GM08714 (cell line): ENCODE data around the gene VSIR.
A peak's percentile ranks its signal among the peaks of the same experiment; 100 is the strongest.

Experiments used
- H3K4me3 ChIP-seq: fragments of 200-500 bp; sonication (Bioruptor generic); 2 replicates; pipeline ENCODE4 v1.5.1; 2014; ENCODE audit warnings: mild to moderate bottlenecking, low read length, inconsistent platforms
- ZNF274 ChIP-seq: IDR thresholded peaks from 2 replicates; pipeline ENCODE4 v1.6.1; 2012; ENCODE audit warnings: mild to moderate bottlenecking, low read depth, low read length

VSIR gene

DNA sequence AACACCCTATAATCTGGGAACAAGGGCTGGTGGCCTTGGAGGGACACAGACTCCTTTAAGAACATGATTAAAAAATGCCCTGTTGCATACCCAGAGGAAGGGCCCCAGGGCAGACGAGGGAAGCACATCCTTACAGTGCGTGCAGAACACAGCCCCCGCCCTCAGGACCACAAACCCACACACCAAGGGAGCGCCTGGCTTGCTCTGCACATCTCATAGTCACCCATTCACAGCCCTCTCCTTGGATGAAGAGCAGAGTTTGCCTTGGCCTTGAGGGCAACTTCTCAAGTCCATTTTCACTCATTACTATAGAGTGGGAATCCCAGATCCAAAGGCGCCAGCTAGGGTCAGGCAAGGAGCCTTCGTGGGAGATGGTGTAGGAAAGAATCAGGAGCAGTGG, 6.3 kb upstream of the VSIR start:
- TF ChIP-seq ZNF274, result no peak
- H3K4me3 ChIP-seq, result no peak overlapping the region

DNA sequence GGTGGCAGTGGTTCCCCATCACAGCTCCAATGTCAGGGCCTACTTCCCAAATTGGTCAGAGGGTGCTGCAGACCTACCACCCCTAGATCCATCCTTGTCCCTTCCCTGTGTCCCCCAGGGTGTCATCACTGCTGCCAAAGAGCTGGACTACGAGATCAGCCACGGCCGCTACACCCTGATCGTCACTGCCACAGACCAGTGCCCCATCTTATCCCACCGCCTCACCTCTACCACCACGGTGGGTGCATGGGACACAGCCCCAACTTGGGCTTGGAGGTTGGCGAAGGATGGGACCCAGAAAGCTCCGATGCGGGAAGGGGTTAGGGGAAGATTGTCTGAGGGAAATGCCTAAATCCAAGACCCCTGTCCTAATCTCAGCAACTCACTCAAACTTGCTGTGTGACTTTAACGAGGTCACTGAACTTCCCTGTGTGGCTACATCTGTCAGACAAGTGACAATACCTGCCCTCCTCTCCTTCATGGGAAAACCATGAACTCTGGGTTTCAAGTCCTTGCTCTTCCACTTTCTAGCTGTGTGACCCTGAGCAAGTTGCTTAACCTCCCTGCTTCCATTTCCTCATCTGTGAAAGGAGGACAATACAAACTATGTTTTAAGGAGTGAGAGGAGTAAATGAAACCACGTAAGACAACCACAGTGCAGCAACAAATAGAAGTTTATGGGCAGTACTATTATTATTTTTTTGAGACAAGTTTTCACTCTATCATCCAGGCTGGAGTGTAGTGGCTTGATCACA, 4.9 kb upstream of the VSIR start:
- no peak overlapping the region for H3K4me3 ChIP-seq

DNA sequence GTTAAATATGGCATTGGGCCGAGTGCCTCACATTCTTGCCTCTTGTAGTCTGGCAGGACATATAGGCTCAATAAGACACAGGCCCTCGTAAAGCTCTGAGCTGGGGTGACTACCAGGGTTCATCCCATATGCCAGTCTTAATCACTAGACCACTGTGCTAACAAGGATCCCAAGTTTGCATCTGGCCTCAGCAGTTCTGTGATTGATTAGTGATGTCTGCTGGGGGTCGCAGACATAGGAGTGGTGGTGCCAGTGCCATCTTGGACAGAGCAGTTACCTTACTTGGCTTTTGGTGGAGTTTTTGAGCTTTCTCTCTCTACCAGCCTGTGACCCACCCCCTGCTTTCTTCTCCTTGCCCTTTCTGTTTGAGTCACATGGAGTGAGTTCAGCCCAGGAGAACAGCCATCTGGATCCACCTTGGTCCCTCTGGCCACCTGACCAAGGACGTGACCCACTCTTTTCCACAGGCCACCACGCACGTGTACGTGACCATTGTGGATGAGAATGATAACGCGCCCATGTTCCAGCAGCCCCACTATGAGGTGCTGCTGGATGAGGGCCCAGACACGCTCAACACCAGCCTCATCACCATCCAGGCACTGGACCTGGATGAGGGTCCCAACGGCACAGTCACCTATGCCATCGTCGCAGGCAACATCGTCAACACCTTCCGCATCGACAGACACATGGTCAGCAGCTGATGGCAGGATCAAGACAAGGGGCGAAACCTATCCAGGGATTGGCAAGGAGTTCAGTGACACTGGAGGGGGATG, 4.1 kb upstream of the VSIR start:
- no peak overlapping the region for H3K4me3 ChIP-seq
- no peak for TF ChIP-seq ZNF274

More for the DNA sequence above, 4.9 kb upstream of the VSIR start:
- TF ChIP-seq ZNF274, result no peak

DNA sequence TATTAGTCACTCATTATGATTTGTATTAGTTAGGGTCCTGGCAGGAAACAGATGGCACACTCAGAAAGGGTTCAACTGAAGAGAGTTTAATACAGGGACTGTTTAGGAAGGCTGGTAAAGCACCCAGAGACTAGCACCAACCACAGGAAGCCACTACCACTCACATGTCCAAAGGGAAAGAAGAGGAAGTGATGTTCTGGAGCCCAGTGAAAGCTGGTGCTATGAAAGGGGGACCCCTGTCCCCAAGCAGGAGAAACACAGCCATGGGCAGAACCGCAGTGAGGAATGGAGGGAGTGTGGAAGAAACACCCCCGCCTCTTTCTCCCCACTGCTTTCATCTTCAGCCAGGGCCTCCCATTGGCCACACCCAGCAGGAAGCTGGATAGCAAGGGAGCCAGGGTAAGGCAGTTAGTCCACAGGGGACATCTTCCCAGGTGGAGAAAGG, 3.2 kb upstream of the VSIR start:
- no peak for TF ChIP-seq ZNF274
- no peak overlapping the region for H3K4me3 ChIP-seq

DNA sequence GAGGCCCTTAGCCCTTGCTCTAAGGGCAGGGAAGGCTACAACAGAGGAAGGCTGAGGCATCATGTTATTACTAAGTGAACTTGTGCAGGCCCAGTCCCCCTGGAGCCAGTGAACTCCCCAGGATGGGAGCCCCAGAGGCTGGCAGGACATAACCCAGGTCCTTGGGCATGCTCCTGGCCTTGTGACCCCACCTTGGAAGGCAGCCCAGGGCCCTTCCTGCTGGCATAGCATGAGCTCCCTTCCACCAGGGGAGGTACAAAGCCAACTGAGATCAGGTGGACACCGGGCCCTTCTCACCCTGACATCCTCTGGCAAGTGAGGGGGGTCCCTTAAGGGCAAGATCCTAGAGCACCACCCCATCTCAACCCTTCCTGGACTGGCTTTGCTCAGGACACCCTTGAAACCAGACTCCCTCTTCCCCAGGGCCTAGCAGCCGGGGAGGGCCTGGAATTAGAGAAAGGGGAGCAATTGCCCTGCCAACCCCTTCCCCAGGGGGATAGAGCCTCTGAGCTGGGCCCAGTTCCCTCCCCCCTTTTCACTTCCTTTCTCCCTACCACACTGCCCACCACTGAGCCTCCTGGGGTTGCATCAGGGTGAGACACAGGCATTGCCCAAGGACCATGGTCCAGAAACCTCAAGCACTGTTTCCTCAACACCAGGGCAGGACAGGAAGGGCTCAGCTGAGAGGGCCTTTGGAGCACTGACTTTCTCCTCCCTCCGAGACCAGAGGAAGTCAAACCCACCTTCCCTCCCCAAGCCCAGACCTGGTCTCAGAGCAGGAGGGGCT, 1.8 kb upstream of the VSIR start:
- no peak for TF ChIP-seq ZNF274
- no peak overlapping the region for H3K4me3 ChIP-seq

DNA sequence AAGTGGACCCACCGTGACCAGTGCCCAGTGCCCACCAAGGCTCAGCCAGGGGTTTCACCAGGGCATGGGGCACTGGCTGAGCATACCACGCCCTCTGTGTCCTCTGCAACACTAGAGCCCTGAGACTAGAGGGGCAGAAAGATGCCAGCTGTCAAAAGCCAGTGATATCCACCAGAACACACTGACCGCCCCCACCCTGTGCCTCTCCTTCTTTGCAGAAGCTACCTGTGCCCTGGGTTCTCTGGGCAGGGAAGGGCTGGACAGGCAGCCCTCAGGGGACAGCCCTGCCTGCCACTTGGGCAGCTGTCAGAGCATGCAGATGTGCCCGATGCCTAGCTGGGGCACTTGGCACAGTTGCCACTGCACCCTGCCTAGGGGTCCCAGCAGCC, 494 bp downstream of the VSIR start:
- H3K4me3 ChIP-seq, result peak overlapping the region; percentile 69; the same call in 1 of the 2 replicates
- no peak for TF ChIP-seq ZNF274

DNA sequence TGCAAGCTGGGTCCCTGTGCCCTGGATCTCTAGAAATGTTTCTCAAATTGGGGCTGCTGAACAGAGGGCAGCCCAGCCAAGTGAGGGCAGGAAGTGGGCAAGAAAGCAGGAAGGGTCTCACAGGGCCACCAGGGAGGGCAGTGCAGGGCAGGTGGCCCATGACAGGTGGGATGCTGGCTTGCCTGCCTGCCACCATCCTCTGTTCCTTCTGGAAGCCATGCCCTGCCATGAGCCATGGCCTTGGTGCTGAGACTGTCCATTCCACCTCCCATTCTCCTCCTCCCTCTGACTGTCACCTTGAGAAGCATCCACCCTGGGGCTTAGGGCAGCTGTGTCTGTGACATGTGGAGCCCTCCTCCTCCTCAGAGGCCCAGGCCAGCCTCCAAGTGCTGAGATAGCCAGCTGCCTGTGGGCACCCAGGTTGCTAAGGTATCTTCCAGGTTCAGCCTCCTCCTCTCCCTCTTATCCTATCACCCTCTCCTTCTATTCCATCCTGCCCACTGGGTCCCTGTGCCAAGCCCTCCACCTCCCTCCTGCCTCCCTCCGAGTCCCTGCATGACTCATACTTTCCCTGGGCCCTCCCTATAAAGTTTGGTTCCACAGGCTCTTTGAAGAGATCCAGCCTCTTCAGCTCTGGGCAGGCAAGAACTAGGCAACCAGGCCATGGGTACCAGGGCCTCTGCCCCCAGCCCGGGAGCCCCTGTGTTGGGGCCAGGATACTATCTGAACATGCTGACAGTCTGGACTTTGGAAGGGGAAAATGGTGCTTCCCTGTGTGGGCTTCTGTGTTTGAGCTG, 1.3 kb downstream of the VSIR start:
- no peak for TF ChIP-seq ZNF274
- H3K4me3 ChIP-seq, result peak overlapping the region; percentile 69; the same call in 1 of the 2 replicates

DNA sequence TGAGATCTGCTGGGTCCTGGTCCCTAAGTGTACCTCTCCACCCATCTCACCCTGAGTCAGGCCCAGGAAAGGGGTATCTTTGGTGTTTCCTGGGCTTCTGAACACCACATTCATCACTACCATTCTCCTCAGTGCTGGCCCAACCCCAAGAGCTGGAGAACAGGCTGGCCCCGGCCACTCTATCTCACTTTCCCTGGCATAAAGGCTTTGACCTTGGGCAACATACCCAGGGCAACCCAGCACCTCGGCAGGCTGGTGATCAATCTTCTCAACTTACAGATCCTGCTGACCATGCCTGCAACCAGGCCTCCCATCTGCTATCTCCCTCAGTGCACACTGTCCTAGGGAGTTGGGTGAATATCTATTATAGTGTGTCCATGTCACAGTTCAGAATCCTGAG, 2.1 kb downstream of the VSIR start:
- no peak overlapping the region; the same call in 1 of the 2 replicates for H3K4me3 ChIP-seq
- TF ChIP-seq ZNF274, result no peak

DNA sequence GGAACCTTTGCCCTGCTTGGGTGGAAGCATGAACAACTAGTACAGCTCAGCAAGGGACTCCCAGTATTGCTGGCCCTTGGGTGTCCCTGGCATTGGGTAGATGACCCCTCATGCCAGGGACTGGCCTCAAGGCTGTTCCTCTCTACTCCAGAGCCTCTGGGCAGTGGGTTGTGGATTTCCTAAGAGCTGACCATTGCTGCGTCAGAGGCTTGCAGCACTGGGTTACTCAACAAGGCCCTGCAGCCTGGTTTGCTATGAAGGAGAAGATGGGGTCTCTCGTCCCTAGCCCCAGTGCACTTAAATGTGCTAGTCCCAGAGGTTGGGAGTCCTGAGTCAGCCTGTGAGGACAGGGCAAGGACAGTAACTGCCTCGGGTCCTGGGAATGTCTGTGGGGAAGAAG, 2.5 kb downstream of the VSIR start:
- H3K4me3 ChIP-seq, result no peak overlapping the region
- TF ChIP-seq ZNF274, result no peak

DNA sequence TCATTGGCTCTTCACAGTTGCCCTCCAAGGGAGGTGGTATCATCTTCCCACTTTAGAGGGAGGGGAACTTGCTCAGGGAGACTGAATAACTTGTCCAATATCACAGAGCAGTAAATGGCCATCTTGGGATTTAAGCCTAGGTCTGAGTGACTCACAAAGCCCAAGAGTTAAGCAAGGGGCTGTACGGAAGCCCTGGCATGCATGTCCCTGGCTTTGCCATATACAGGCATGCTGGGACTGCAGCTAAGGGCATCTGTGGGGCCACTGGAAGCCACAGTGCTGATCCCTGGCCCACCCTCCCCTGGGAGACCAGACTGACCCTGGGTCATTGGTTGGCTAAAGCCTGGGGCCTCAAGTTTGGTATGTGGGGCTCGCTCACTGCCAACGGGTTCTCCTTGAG, 3.1 kb downstream of the VSIR start:
- no peak for TF ChIP-seq ZNF274
- H3K4me3 ChIP-seq, result no peak overlapping the region

DNA sequence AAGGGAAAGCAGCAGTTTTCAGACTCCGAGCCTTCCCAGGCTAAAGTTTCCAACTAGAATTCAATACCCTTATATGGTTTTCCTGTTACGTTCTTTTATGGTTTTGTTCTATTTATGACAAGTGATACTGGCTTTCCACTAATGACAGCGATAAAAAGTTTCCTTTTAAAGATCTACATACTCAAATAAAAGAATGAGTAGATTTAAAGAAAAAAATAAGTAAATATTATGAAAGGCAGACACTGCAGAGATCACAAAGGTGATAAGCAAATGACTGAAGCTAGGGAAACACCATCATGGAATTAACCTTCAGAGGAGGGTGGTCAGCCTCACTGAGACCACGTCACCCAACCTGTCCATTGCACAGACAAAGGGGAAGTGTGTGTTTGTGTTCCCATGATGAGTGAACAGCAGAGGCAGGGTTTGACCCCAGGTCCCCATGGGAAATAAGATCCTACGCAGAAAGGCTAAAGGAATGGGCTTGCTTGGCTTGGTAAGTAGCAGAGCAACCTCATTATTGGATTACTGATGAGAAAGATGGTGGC, 4.0 kb downstream of the VSIR start:
- TF ChIP-seq ZNF274, result no peak
- H3K4me3 ChIP-seq, result peak overlapping the region; percentile 24; the same call in 1 of the 2 replicates

DNA sequence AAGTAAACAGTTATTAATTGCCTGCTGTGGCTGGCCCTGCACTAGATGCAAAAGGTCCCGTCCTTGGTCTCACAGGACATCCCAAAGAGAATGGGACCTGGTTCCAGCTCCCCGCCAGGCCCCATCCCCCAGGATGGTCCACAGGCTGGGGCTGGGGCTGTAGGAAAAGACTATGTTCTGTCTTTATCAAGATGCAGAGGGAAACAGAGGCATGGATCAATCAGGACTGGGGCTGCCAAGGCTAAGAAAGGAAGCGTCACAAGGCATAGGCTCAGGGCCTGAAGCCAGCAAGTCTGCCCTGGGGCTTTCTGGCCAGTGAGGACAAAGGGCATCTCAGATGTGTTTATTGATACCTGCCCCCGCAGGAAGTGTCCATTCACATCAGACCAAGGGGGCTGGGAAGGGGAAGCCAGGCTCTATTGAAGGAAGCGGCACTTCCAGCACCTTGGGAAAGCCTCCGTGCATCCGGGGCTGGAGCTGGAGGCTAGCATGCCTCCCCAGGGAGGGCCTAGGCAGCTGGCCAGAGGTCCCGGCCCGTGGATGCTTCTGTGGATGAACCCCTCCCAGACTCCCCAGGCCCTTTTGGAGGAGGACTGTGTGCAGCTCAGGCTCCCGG, 5.8 kb downstream of the VSIR start:
- no peak for TF ChIP-seq ZNF274
- H3K4me3 ChIP-seq, result no peak overlapping the region
